ENCODE data around the gene CACNG8. TPM values are rescaled to one million over a fixed set of nuclear protein-coding genes. Genes with fewer than 3 reads are reported as not detected.
"Not testable (repeated sequence)": the region's sequence is repeated elsewhere in the genome, so short reads cannot be mapped to it uniquely, and the experiment has no call there.

CACNG8 gene
- total RNA-seq, 2 experiments from 2014 or later = not detected

DNA sequence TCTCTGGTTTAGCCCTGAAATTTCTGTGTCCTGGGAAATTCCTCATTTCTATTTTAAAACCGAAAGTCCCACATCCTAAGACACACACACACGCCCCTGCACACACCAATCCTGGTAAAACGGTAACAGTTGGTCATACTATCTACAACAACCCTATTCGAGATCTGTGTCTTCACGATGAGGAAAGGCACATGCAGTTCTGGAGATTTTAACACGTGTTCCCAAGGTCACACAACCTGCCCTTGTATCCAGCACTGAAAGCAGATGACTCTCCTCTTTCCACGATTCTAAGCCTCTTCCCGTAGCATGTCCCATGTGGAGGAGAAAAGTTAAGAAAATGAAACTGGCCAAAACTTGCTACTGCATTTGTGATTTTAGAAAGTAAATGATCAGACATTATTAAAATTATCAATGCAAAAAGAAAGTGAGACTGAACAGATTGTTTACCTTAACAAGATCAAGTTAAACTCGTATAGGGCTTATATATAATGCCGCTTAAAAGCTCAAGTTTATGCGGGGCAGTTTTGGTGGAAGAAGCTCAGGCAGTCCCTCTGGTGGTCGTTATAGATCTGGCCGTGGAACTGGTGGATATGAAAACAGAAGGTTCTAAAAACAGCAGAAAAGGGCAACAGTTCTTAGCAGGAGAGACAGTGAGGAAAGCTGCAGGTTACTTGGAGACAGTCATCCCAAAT, 68.3 kb downstream of the CACNG8 start:
- Mint-ChIP-seq H3K27me3 (ENCODE audit: low read depth) (peaks cover 15% of the 10 kb centered on the region), H3K9me3 (no peaks in the 10 kb centered on the region), H3K4me3 (no peak overlapping the region), H3K36me3 (ENCODE audit: low read depth) (no peaks in the 10 kb centered on the region), H3K4me1 (ENCODE audit: low read depth) (peaks cover 1% of the 10 kb centered on the region), H3K27ac (no peak overlapping the region)
- intact Hi-C loops (cut with micrococcal nuclease) = loop anchor here (1.0 kb wide), 1 partner anchor 238 kb away; no protein-coding TSS in a partner anchor
- no peak for DNase-seq
- CTCF ChIA-PET = interaction anchor here (1.0 to 1.5 kb wide), 4 partner anchors 116 to 259 kb away, joined by 3 to 4 read pairs (median 4); no protein-coding TSS in a partner anchor

DNA sequence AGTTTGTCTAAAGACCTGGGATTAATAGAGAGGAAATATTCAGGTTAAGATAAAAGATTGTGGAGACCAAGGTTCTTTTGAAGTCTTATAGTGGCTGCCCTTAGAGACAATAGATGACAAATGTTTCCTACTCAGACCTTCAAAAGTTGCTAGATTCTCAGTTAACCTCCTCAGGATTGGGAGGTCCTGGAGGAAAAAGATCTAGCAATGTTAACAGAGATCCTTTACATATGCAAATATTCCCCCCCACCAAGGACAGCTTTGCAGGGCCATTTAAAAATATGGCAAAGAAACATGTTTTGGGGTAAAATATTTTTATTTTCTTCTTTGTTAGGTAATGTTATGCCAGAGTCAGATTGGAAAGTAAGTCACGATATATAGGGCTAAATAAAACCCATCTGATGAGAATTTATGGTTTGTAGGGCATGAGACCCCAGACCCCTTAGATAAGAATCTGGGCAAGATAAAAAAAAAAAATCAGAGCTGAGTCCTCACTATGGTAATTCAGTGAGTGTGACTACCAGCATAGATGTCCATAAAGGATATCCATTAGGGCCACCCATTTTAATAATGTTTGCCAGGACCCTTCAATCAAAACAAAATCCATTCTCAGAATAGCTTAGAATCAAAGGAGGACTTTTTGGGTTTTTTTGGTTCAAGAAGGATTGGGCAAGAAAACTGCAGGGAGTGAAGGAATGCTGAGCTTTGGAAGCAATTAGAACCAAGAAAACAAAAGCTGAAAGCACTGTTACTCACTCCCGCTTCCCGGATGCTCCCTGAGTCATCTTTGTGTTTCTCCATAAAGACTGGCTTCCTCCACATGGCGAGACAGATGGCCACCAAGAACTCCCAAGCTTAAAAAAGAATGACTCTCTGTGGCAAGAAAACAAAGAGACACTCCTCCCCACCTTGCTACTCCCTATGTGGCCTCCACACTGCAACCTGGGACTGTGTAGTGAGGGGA, 72.8 kb downstream of the CACNG8 start:
- Mint-ChIP-seq H3K27ac (no peak overlapping the region), H3K4me3 (no peak overlapping the region), H3K27me3 (ENCODE audit: low read depth) (peaks cover 7% of the 10 kb centered on the region), H3K4me1 (ENCODE audit: low read depth) (no peaks in the 10 kb centered on the region), H3K36me3 (ENCODE audit: low read depth) (no peaks in the 10 kb centered on the region), H3K9me3 (no peaks in the 10 kb centered on the region)
- intact Hi-C loops (cut with micrococcal nuclease) = no loop called here
- CTCF ChIA-PET = interaction anchor here (0.6 to 1.3 kb wide), 2 partner anchors 11 to 253 kb away, joined by 4 read pairs; no protein-coding TSS in a partner anchor
- no peak for DNase-seq

DNA sequence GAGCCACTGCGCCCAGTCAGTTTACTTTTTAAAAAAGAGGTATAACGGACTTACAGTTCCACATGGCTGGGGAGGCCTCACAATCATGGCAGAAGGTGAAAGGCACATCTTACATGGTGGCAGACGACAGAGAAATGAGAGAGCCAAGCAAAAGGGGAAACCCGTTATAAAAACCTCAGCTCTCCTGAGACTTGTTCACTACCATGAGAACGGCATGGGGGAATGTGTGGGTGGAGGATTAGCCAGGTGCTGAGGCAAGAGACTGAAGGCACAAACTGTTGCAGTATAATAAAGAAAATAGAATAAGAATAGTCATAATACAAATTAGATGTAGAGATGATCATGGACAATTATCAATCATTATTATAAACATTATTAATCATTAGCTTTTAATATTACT, 73.8 kb downstream of the CACNG8 start:
- H3K4me1 Mint-ChIP-seq (ENCODE audit: low read depth); H3K36me3 Mint-ChIP-seq (ENCODE audit: low read depth); DNase-seq; H3K9me3 Mint-ChIP-seq; H3K27ac Mint-ChIP-seq; H3K4me3 Mint-ChIP-seq; H3K27me3 Mint-ChIP-seq (ENCODE audit: low read depth); CTCF ChIA-PET; intact Hi-C loops (cut with micrococcal nuclease): not testable (repeated sequence)

Other genes starting within 250 kb of the CACNG8 start
- gene NLRP12, start 138.6 kb upstream of the CACNG8 start, total RNA-seq = not detected
- 10 to 100 TPM; 13.6 to 13.9 TPM for gene MYADM, start 95.1 kb upstream of the CACNG8 start, total RNA-seq
- gene PRKCG, start 80.7 kb upstream of the CACNG8 start, total RNA-seq = not detected
- not detected for gene CACNG7, start 53.7 kb upstream of the CACNG8 start, total RNA-seq
- gene CACNG6, start 28.7 kb downstream of the CACNG8 start, total RNA-seq = not detected
- gene VSTM1, start 101.0 kb downstream of the CACNG8 start, total RNA-seq = not detected
- gene TARM1, start 118.4 kb downstream of the CACNG8 start, total RNA-seq = not detected
- under 1 TPM; 0.17 to 0.36 TPM for gene OSCAR, start 137.9 kb downstream of the CACNG8 start, total RNA-seq
- gene NDUFA3, start 139.9 kb downstream of the CACNG8 start, total RNA-seq = 100 to 1,000 TPM; 110 to 120 TPM
- 10 to 100 TPM; 17.0 to 17.3 TPM for gene TFPT, start 152.7 kb downstream of the CACNG8 start, total RNA-seq
- gene PRPF31, start 152.8 kb downstream of the CACNG8 start, total RNA-seq = 10 to 100 TPM; 67.5 to 71.8 TPM
- gene CNOT3, start 174.8 kb downstream of the CACNG8 start, total RNA-seq = 10 to 100 TPM; 50.4 to 58.3 TPM
- 1 to 10 TPM; 4.7 to 5.6 TPM for gene LENG1, start 196.8 kb downstream of the CACNG8 start, total RNA-seq
- gene TMC4, start 210.2 kb downstream of the CACNG8 start, total RNA-seq = under 1 TPM in 1 of 2 experiments, not detected in 1; 0.24 TPM
- gene MBOAT7, start 226.6 kb downstream of the CACNG8 start, total RNA-seq = 10 to 100 TPM; 33.7 to 36.1 TPM
- 1 to 10 TPM; 8.0 to 8.5 TPM for gene TSEN34, start 228.4 kb downstream of the CACNG8 start, total RNA-seq
- 1,000 to 10,000 TPM; 1,883 to 1,912 TPM for gene RPS9, start 237.9 kb downstream of the CACNG8 start, total RNA-seq